Measurements from ENCODE around the gene IFNAR1.

DNA sequence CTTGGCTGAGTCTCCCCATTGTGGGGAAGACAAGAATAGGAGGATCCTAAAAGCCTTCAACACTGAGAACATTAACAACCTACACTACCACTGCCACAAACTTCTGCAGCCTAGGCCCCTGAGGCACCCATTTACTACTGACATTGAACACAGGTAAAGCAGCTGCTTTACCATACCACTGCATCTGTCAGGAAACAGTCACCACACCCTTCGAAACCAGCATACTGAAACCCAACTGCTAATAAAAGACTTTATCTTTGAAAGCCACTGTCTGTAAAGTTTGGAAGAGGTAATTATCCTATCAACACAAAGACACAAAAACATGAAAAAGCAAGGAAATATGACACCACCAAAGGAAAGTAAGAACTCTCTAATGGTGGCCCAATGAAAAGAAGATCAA lies 7.4 kb downstream of the IFNAR1 start:
- TF ChIP-seq, protein P1, sequence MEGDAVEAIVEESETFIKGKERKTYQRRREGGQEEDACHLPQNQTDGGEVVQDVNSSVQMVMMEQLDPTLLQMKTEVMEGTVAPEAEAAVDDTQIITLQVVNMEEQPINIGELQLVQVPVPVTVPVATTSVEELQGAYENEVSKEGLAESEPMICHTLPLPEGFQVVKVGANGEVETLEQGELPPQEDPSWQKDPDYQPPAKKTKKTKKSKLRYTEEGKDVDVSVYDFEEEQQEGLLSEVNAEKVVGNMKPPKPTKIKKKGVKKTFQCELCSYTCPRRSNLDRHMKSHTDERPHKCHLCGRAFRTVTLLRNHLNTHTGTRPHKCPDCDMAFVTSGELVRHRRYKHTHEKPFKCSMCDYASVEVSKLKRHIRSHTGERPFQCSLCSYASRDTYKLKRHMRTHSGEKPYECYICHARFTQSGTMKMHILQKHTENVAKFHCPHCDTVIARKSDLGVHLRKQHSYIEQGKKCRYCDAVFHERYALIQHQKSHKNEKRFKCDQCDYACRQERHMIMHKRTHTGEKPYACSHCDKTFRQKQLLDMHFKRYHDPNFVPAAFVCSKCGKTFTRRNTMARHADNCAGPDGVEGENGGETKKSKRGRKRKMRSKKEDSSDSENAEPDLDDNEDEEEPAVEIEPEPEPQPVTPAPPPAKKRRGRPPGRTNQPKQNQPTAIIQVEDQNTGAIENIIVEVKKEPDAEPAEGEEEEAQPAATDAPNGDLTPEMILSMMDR (IDR thresholded peaks at IDR 0.05) = no peak
- no peak for TF ChIP-seq POLR2A (IDR thresholded peaks at IDR 0.05)
- TF ChIP-seq POLR2AphosphoS5 (IDR thresholded peaks at IDR 0.05; ENCODE audit: insufficient read depth in 1 of 2, low read depth in 1 of 2) = no peak
